Measurements from ENCODE around the gene CEBPA.

The CEBPA gene

DNA sequence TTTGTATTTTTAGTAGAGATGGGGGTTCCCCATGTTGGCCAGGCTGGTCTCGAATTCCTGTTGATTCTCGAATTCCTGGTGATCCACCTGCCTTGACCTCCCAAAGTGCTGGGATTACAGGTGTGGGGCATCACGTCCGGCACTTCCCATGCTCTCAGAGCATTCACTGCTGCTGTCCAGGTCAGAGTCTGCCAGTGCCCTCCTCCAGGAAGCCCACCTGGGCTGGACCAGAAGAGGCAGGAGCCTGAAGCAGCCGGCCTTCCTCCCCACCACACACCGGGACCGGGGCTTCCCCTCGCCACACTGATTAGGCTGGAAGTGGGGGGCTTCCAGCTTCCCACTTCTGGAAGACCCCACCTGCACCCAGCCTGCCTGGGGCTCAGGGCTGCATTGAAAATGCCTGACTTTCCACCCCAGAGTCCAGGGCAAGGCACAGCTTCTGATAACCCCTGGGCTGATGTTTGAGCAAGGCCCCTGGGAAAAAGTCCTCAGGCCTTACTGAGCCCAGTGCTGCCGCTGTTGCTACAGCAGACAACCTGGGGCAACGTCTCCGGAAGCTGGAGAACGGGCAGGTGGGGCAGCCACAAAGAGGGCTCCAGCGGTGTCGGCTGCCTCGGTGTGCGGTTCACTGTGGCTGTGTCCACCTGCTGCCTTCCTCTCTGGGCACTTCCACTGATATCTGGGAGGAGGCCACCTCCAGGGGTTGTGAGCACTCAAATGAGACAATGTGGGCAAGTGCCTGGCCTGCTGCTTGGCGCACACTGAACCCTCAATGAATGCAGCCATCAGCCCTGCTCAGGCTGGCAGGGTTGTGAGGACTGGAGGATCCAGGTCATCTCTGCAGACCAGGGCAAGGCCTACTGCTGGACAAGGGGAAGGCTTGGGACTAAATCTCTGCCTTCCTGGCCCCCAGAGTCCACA, 22.6 kb downstream of the CEBPA start:
- H3K9me3 ChIP-seq (ENCODE audit: insufficient read depth, low read length), result no peaks in the 10 kb centered on the region
- no peak overlapping the region for H3K9ac ChIP-seq (ENCODE audit: insufficient read length, low read depth)
- no peak for DNase-seq (ENCODE audit: low read depth, low spot score)
- H3K4me3 ChIP-seq (ENCODE audit: insufficient read length, low read depth), result no peak overlapping the region
- no peaks in the 10 kb centered on the region for H3K36me3 ChIP-seq (ENCODE audit: insufficient read depth, insufficient read length, low read length)
- TF ChIP-seq YY1 (IDR thresholded peaks at IDR 0.05; ENCODE audit: insufficient read depth, insufficient read length) (no peak), ZNF274 (IDR thresholded peaks at IDR 0.05; ENCODE audit: low read depth, low read length) (no peak), SUZ12 (IDR thresholded peaks at IDR 0.05; ENCODE audit: extremely low read depth, insufficient read depth, insufficient read length) (no peak)
- no peaks in the 10 kb centered on the region for H3K27me3 ChIP-seq (ENCODE audit: insufficient read depth, insufficient read length)
- peaks cover 18% of the 10 kb centered on the region for H3K4me1 ChIP-seq (ENCODE audit: insufficient read depth, insufficient read length)

DNA sequence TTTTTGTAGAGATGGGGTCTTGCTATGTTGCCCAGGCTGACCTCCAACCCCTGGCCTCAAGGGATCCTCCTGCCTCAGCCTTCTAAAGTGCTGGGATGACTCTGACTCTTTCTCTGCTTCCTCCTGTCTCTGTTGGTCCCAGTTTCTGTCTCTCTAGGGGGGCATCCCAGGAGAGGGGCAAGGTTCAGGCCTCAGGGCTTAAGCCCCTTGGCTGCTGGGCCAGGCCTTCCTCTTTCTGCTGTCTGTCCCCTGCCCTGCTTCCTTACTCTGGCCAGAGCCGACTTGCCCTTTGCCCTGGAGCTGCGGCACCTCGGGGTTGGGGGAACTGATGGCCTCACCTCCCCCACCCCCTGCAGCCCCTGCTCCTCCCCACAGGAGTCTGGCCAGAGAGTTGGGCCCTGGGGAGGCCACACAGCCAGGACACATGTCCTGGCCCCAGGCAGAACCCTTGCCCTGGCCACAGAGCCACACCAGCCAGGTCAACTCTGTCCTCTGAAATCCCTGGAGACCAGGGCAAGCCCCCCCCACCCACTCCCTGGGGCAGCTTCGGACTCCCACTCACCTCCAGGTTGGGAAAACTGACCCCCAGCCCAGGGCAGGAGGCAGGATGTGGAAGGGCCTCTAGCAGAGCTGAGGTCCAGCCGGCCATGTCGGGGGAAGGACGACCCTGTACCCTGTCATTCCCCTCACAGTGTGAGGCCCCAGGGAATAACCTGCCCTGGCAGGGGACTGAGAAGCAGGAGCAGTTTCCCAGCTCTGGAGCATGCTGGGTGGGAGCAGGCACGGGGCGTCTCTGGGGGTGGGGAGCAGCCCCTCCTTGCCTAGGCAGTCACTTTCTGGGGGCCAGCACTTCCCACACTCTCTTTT, 23.7 kb downstream of the CEBPA start:
- TF ChIP-seq YY1 (IDR thresholded peaks at IDR 0.05; ENCODE audit: insufficient read depth, insufficient read length) (no peak), ZNF274 (IDR thresholded peaks at IDR 0.05; ENCODE audit: low read depth, low read length) (no peak), SUZ12 (IDR thresholded peaks at IDR 0.05; ENCODE audit: extremely low read depth, insufficient read depth, insufficient read length) (no peak)
- no peak overlapping the region for H3K9ac ChIP-seq (ENCODE audit: insufficient read length, low read depth)

DNA sequence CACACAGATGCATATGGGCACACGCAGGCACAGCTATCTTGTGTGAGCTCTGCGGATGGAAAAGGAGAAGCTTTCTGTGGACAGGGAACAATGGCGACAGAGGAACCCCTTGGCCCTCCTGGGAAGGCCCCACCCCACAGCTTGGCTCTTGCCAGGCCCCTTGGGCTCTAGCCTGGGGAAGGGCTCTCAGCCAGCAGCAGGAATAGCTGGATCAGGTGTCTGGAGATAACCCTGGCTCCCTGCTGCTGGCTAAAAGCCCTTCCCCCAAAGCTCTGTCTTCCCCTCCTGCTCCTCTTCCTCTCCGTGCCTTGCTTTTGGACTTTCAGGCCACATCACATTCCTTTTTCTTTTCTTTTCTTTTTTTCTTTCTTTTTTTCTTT, 24.3 kb downstream of the CEBPA start:
- Histone ChIP-seq H3K36me3 (ENCODE audit: insufficient read depth, insufficient read length, low read length) (no peaks in the 10 kb centered on the region), H3K9ac (ENCODE audit: insufficient read length, low read depth) (no peak overlapping the region), H3K9me3 (ENCODE audit: insufficient read depth, low read length) (no peaks in the 10 kb centered on the region), H3K27me3 (ENCODE audit: insufficient read depth, insufficient read length) (no peaks in the 10 kb centered on the region), H3K4me1 (ENCODE audit: insufficient read depth, insufficient read length) (peaks cover 31% of the 10 kb centered on the region), H3K4me3 (ENCODE audit: insufficient read length, low read depth) (no peak overlapping the region)
- no peak for DNase-seq (ENCODE audit: low read depth, low spot score)
- TF ChIP-seq SUZ12 (IDR thresholded peaks at IDR 0.05; ENCODE audit: extremely low read depth, insufficient read depth, insufficient read length), result no peak
- no peak for TF ChIP-seq YY1 (IDR thresholded peaks at IDR 0.05; ENCODE audit: insufficient read depth, insufficient read length)
- TF ChIP-seq ZNF274 (IDR thresholded peaks at IDR 0.05; ENCODE audit: low read depth, low read length), result no peak

More for the DNA sequence above, 23.7 kb downstream of the CEBPA start:
- no peaks in the 10 kb centered on the region for H3K9me3 ChIP-seq (ENCODE audit: insufficient read depth, low read length)
- peaks cover 27% of the 10 kb centered on the region for H3K4me1 ChIP-seq (ENCODE audit: insufficient read depth, insufficient read length)
- H3K4me3 ChIP-seq (ENCODE audit: insufficient read length, low read depth), result no peak overlapping the region
- no peaks in the 10 kb centered on the region for H3K36me3 ChIP-seq (ENCODE audit: insufficient read depth, insufficient read length, low read length)
- DNase-seq (ENCODE audit: low read depth, low spot score), result no peak
- H3K27me3 ChIP-seq (ENCODE audit: insufficient read depth, insufficient read length), result no peaks in the 10 kb centered on the region

- H3K9ac ChIP-seq (ENCODE audit: insufficient read length, low read depth), result no peak overlapping the region
- H3K4me1 ChIP-seq (ENCODE audit: insufficient read depth, insufficient read length), result peaks cover 34% of the 10 kb centered on the region
- DNase-seq (ENCODE audit: low read depth, low spot score), result no peak
- no peaks in the 10 kb centered on the region for H3K9me3 ChIP-seq (ENCODE audit: insufficient read depth, low read length)
- H3K27me3 ChIP-seq (ENCODE audit: insufficient read depth, insufficient read length), result no peaks in the 10 kb centered on the region
- TF ChIP-seq SUZ12 (IDR thresholded peaks at IDR 0.05; ENCODE audit: extremely low read depth, insufficient read depth, insufficient read length) (no peak), YY1 (IDR thresholded peaks at IDR 0.05; ENCODE audit: insufficient read depth, insufficient read length) (no peak)
- H3K4me3 ChIP-seq (ENCODE audit: insufficient read length, low read depth), result no peak overlapping the region
- H3K36me3 ChIP-seq (ENCODE audit: insufficient read depth, insufficient read length, low read length), result no peaks in the 10 kb centered on the region
Observed at GRCh38 chr19:33277434-33277833, 24.9 kb downstream of the CEBPA start.

DNA sequence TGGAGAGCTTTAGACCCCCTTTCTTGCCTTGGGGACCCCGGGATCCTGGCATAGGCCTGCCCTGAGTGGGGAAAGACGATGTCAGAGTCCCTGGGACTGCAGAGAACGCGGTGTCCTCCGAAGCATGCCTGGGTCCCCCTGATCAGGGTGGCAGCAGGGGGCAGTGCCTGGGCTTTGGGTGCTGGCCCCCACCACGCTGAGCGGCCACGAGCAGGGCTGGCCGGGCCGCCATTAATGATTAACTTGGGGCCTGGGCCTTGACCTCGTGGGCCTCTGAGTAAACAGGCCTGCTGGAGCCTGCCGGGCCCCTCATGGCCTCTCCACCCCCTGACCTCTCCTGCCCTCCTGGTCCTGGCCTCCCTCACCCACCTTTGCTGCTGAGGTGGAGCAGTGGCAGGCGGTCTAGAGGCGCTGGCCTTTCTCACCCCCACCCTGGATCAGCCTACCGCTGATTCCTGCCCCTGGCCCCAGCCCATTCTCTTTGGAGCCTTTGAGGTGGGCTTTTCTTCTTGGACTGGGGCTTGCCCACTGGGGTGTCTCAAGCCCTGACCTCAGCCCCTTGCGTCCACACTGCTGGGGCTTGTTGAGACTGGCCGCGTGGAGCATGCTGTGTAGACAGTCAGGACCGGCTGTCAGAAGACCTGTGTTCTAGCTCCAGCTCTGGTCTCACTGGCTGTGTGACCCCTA, 26.3 kb downstream of the CEBPA start:
- Histone ChIP-seq H3K4me3 (ENCODE audit: insufficient read length, low read depth) (no peak overlapping the region), H3K9ac (ENCODE audit: insufficient read length, low read depth) (no peak overlapping the region), H3K27me3 (ENCODE audit: insufficient read depth, insufficient read length) (no peaks in the 10 kb centered on the region), H3K36me3 (ENCODE audit: insufficient read depth, insufficient read length, low read length) (no peaks in the 10 kb centered on the region), H3K9me3 (ENCODE audit: insufficient read depth, low read length) (no peaks in the 10 kb centered on the region), H3K4me1 (ENCODE audit: insufficient read depth, insufficient read length) (peaks cover 37% of the 10 kb centered on the region)
- no peak for TF ChIP-seq YY1 (IDR thresholded peaks at IDR 0.05; ENCODE audit: insufficient read depth, insufficient read length)
- no peak for TF ChIP-seq SUZ12 (IDR thresholded peaks at IDR 0.05; ENCODE audit: extremely low read depth, insufficient read depth, insufficient read length)
- TF ChIP-seq ZNF274 (IDR thresholded peaks at IDR 0.05; ENCODE audit: low read depth, low read length), result no peak
- no peak for DNase-seq (ENCODE audit: low read depth, low spot score)

GRCh38 chr19:33275559-33275932, 26.8 kb downstream of the CEBPA start:
- Histone ChIP-seq H3K9me3 (ENCODE audit: insufficient read depth, low read length) (no peaks in the 10 kb centered on the region), H3K27me3 (ENCODE audit: insufficient read depth, insufficient read length) (no peaks in the 10 kb centered on the region), H3K4me3 (ENCODE audit: insufficient read length, low read depth) (no peak overlapping the region), H3K4me1 (ENCODE audit: insufficient read depth, insufficient read length) (peaks cover 37% of the 10 kb centered on the region), H3K9ac (ENCODE audit: insufficient read length, low read depth) (no peak overlapping the region), H3K36me3 (ENCODE audit: insufficient read depth, insufficient read length, low read length) (no peaks in the 10 kb centered on the region)
- TF ChIP-seq SUZ12 (IDR thresholded peaks at IDR 0.05; ENCODE audit: extremely low read depth, insufficient read depth, insufficient read length) (no peak), YY1 (IDR thresholded peaks at IDR 0.05; ENCODE audit: insufficient read depth, insufficient read length) (no peak), ZNF274 (IDR thresholded peaks at IDR 0.05; ENCODE audit: low read depth, low read length) (no peak)
- DNase-seq (ENCODE audit: low read depth, low spot score), result no peak

Measured in NT2/D1 (cell line).